ENCODE data around the gene SYNJ2BP. TPM values are rescaled to one million over a fixed set of nuclear protein-coding genes. Genes with fewer than 3 reads are reported as not detected.

Gene SYNJ2BP
- total and polyA plus RNA-seq, 2 of the 13 experiments (the other 11 are each of a cell fraction or from before 2014, with no cell fraction given) = 18.1 to 28.6 TPM

DNA sequence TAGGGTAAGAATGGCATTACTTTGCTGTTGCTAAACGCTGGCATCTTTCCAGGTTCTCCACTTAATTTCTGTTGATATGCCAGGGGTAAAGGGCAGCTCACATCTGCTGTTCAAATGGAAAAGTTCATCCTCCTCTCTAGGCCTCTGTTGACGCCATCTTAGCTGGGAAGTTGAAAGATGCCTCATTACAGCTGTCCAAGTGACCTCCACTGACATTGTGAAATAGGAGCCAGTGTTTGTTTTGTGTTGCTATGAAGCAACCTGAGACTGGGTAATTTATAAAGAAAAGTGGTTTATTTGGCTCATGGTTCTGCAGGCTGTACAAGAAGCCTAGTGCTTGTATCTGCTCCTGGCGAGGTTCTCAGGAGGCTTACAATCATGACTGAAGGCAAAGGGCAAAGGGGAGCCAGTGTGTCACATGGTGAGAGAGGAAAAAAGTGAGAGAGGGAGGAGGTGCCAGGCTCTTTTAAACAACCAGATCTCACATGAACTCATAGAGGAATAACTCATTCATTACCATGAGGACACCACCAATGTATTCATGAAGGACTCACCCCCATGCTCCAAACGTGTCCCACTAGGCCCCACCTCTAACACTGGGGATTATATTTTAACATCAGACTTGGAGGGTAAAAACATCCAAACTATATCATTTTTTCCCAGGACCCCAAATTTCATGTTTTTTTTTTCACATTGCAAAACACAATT, 31.9 kb upstream of the SYNJ2BP start (continued):
- TF ChIP-seq, protein P1, sequence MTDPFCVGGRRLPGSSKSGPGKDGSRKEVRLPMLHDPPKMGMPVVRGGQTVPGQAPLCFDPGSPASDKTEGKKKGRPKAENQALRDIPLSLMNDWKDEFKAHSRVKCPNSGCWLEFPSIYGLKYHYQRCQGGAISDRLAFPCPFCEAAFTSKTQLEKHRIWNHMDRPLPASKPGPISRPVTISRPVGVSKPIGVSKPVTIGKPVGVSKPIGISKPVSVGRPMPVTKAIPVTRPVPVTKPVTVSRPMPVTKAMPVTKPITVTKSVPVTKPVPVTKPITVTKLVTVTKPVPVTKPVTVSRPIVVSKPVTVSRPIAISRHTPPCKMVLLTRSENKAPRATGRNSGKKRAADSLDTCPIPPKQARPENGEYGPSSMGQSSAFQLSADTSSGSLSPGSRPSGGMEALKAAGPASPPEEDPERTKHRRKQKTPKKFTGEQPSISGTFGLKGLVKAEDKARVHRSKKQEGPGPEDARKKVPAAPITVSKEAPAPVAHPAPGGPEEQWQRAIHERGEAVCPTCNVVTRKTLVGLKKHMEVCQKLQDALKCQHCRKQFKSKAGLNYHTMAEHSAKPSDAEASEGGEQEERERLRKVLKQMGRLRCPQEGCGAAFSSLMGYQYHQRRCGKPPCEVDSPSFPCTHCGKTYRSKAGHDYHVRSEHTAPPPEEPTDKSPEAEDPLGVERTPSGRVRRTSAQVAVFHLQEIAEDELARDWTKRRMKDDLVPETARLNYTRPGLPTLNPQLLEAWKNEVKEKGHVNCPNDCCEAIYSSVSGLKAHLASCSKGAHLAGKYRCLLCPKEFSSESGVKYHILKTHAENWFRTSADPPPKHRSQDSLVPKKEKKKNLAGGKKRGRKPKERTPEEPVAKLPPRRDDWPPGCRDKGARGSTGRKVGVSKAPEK (CRISPR knock-in tag; IDR thresholded peaks at IDR 0.05; ENCODE audit: borderline replicate concordance) = no peak
- TF ChIP-seq, protein P2, sequence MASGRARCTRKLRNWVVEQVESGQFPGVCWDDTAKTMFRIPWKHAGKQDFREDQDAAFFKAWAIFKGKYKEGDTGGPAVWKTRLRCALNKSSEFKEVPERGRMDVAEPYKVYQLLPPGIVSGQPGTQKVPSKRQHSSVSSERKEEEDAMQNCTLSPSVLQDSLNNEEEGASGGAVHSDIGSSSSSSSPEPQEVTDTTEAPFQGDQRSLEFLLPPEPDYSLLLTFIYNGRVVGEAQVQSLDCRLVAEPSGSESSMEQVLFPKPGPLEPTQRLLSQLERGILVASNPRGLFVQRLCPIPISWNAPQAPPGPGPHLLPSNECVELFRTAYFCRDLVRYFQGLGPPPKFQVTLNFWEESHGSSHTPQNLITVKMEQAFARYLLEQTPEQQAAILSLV (CRISPR knock-in tag; IDR thresholded peaks at IDR 0.05; ENCODE audit: borderline replicate concordance) = no peak
- TF ChIP-seq ZNF441 (CRISPR knock-in tag; IDR thresholded peaks at IDR 0.05; ENCODE audit: borderline replicate concordance) (no peak), ZNF124 (CRISPR knock-in tag; IDR thresholded peaks at IDR 0.05) (peak; percentile 100), JARID2 (CRISPR knock-in tag; IDR thresholded peaks at IDR 0.05; ENCODE audit: insufficient replicate concordance) (no peak), CEBPG (CRISPR knock-in tag; IDR thresholded peaks at IDR 0.05) (peak; percentile 97), MIER2 (CRISPR knock-in tag; IDR thresholded peaks at IDR 0.05) (peak; percentile 64; the same call in 1 of the 2 replicates), MIER3 (CRISPR knock-in tag; IDR thresholded peaks at IDR 0.05; ENCODE audit: borderline replicate concordance) (peak; percentile 87), PHF21A (CRISPR knock-in tag; IDR thresholded peaks at IDR 0.05) (peak; percentile 78; the same call in 1 of the 2 replicates), MTA3 (CRISPR knock-in tag; IDR thresholded peaks at IDR 0.05) (no peak), TBP (CRISPR knock-in tag; IDR thresholded peaks at IDR 0.05) (no peak), SALL1 (CRISPR knock-in tag; IDR thresholded peaks at IDR 0.05) (peak; percentile 64; the same call in 1 of the 2 replicates), TBL1XR1 (IDR thresholded peaks at IDR 0.05; ENCODE audit: borderline replicate concordance, low read length, partially characterized antibody) (peak; percentile 60), RNF2 (conservative IDR thresholded peaks at IDR 0.05; ENCODE audit: low read depth) (no peak), ZBTB21 (CRISPR knock-in tag; IDR thresholded peaks at IDR 0.05) (peak; percentile 53; the same call in 1 of the 2 replicates), PAF1 (CRISPR knock-in tag; IDR thresholded peaks at IDR 0.05) (no peak)
- TF ChIP-seq, protein P3, sequence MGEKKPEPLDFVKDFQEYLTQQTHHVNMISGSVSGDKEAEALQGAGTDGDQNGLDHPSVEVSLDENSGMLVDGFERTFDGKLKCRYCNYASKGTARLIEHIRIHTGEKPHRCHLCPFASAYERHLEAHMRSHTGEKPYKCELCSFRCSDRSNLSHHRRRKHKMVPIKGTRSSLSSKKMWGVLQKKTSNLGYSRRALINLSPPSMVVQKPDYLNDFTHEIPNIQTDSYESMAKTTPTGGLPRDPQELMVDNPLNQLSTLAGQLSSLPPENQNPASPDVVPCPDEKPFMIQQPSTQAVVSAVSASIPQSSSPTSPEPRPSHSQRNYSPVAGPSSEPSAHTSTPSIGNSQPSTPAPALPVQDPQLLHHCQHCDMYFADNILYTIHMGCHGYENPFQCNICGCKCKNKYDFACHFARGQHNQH (CRISPR knock-in tag; IDR thresholded peaks at IDR 0.05) = no peak
- TF ChIP-seq, protein P4, sequence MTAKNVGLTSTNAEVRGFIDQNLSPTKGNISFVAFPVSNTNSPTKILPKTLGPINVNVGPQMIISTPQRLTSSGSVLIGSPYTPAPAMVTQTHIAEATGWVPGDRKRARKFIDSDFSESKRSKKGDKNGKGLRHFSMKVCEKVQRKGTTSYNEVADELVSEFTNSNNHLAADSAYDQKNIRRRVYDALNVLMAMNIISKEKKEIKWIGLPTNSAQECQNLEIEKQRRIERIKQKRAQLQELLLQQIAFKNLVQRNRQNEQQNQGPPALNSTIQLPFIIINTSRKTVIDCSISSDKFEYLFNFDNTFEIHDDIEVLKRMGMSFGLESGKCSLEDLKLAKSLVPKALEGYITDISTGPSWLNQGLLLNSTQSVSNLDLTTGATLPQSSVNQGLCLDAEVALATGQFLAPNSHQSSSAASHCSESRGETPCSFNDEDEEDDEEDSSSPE (CRISPR knock-in tag; IDR thresholded peaks at IDR 0.05) = no peak

All from HepG2 (cell line).